ENCODE measurements around the gene KIAA1671. TPM values are rescaled to one million over a fixed set of nuclear protein-coding genes. Genes with fewer than 3 reads are reported as not detected.

The KIAA1671 gene
- total RNA-seq, 1 donor from 2014 or later, result 14.5 TPM

DNA sequence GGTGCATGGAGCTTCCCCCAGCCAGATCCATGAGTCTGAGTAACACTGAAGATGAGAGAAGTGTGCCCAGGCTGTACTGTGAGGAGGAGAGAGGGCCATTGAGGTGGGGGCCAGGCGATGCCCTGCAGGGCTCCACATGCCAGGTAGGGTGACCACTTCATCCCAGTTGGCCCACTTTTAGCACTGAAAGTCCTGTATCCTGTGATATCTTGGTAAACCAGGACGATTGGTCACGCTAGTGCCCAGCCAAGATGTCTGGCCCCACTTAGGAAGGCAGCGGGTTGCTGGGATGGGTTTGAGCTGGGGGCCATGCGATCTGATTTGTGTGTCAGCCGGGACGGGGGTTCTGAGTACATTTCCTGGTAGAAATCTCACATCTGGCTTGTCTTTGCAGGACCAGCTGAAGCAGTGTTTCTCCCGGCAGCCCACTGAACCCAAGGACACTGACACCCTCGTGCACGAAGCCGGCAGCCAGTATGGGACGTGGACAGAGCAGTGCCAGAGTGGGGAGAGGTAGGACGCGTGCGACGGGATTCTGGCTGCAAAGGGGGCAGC is 218.0 kb downstream of the KIAA1671 start:
- Mint-ChIP-seq H3K27me3 (ENCODE audit: low read depth) (no peaks in the 10 kb centered on the region), H3K27ac (ENCODE audit: unreplicated experiment) (peak overlapping the region; percentile 67), H3K9me3 (no peaks in the 10 kb centered on the region)

GRCh38 chr22:25172153-25172552 is 219.6 kb downstream of the KIAA1671 start:
- DNase-seq (ENCODE audit: low read depth, low spot score), result no peak
- H3K4me3 Mint-ChIP-seq, result no peak overlapping the region
- TF ChIP-seq, protein P1, sequence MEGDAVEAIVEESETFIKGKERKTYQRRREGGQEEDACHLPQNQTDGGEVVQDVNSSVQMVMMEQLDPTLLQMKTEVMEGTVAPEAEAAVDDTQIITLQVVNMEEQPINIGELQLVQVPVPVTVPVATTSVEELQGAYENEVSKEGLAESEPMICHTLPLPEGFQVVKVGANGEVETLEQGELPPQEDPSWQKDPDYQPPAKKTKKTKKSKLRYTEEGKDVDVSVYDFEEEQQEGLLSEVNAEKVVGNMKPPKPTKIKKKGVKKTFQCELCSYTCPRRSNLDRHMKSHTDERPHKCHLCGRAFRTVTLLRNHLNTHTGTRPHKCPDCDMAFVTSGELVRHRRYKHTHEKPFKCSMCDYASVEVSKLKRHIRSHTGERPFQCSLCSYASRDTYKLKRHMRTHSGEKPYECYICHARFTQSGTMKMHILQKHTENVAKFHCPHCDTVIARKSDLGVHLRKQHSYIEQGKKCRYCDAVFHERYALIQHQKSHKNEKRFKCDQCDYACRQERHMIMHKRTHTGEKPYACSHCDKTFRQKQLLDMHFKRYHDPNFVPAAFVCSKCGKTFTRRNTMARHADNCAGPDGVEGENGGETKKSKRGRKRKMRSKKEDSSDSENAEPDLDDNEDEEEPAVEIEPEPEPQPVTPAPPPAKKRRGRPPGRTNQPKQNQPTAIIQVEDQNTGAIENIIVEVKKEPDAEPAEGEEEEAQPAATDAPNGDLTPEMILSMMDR (conservative IDR thresholded peaks at IDR 0.05), result peak; percentile 48
- no peak overlapping the region for H3K27ac Mint-ChIP-seq (ENCODE audit: unreplicated experiment)
- H3K9me3 Mint-ChIP-seq, result no peaks in the 10 kb centered on the region
- H3K4me1 Mint-ChIP-seq, result no peaks in the 10 kb centered on the region
- H3K27me3 Mint-ChIP-seq (ENCODE audit: low read depth), result no peaks in the 10 kb centered on the region
- H3K36me3 Mint-ChIP-seq (ENCODE audit: low read depth), result no peaks in the 10 kb centered on the region

More for the DNA sequence above, 218.0 kb downstream of the KIAA1671 start:
- no peaks in the 10 kb centered on the region for H3K36me3 Mint-ChIP-seq (ENCODE audit: low read depth)
- H3K4me3 Mint-ChIP-seq, result no peak overlapping the region
- DNase-seq (ENCODE audit: low read depth, low spot score), result no peak
- no peaks in the 10 kb centered on the region for H3K4me1 Mint-ChIP-seq
- TF ChIP-seq, protein P1 (conservative IDR thresholded peaks at IDR 0.05), result no peak

GRCh38 chr22:25174156-25174887 is 221.8 kb downstream of the KIAA1671 start:
- no peaks in the 10 kb centered on the region for H3K4me1 Mint-ChIP-seq
- H3K4me3 Mint-ChIP-seq, result no peak overlapping the region
- no peaks in the 10 kb centered on the region for H3K9me3 Mint-ChIP-seq
- no peak for DNase-seq (ENCODE audit: low read depth, low spot score)
- TF ChIP-seq, protein P1 (conservative IDR thresholded peaks at IDR 0.05), result no peak
- no peak overlapping the region for H3K27ac Mint-ChIP-seq (ENCODE audit: unreplicated experiment)
- H3K36me3 Mint-ChIP-seq (ENCODE audit: low read depth), result peaks cover 1% of the 10 kb centered on the region
- no peaks in the 10 kb centered on the region for H3K27me3 Mint-ChIP-seq (ENCODE audit: low read depth)

DNA sequence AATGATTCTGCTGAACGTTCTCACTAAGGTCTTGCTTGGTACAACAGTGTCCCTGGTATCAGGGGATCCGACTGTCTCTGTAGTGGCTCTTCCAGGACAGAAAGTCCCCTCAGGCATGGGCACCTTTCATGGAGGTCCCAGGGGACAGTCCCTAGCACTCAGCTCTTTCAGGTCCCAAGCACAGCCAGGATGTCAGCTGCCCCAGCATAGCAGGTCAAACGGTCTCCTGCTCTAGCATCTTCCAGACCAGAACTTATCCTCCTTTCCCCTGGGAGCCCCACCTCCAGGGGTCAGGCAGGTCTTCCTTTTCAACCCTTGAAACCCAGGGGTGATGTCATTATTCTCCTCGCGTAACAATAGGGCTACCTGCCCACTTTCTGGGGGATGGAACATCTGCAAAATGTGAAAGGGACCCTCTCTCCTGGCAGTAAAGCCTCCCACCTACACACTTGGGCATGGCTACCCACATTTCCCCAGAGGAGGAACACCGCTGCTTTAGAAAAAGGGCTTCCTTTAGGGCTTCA is 222.4 kb downstream of the KIAA1671 start:
- peaks cover 5% of the 10 kb centered on the region for H3K9me3 Mint-ChIP-seq
- DNase-seq (ENCODE audit: low read depth, low spot score), result no peak
- no peak overlapping the region for H3K4me3 Mint-ChIP-seq
- peaks cover 7% of the 10 kb centered on the region for H3K36me3 Mint-ChIP-seq (ENCODE audit: low read depth)
- TF ChIP-seq, protein P1 (conservative IDR thresholded peaks at IDR 0.05), result no peak
- H3K27ac Mint-ChIP-seq (ENCODE audit: unreplicated experiment), result no peak overlapping the region
- no peaks in the 10 kb centered on the region for H3K27me3 Mint-ChIP-seq (ENCODE audit: low read depth)
- no peaks in the 10 kb centered on the region for H3K4me1 Mint-ChIP-seq

DNA sequence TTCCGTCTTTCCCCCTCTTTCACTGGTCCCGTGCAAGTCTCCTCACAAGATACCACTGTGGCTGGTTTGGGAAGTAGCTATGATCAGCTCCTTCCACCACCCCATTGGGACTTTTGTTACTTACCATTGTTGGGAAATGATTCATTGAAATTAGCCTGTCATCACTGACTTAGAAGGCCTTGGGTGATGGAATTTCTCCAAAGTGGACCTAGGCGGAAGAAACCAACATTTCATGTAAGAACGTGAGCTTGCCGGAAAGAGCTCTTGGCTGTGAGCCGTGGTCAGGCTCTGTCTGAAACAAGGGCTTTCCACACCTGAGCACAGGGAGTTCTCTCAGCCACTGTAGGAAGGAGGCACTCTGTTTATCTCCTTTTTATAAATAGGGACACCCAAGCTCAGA is 223.7 kb downstream of the KIAA1671 start:
- H3K4me3 Mint-ChIP-seq, result no peak overlapping the region
- no peak overlapping the region for H3K27ac Mint-ChIP-seq (ENCODE audit: unreplicated experiment)
- TF ChIP-seq, protein P1 (conservative IDR thresholded peaks at IDR 0.05), result no peak
- no peak for DNase-seq (ENCODE audit: low read depth, low spot score)
- H3K36me3 Mint-ChIP-seq (ENCODE audit: low read depth), result peaks cover 9% of the 10 kb centered on the region
- H3K4me1 Mint-ChIP-seq, result no peaks in the 10 kb centered on the region
- no peaks in the 10 kb centered on the region for H3K27me3 Mint-ChIP-seq (ENCODE audit: low read depth)
- H3K9me3 Mint-ChIP-seq, result peaks cover 5% of the 10 kb centered on the region

All from neural crest cell (in vitro differentiated cells).